HG03469 (cell line): ENCODE data around the gene RAMAC.
A peak's percentile ranks its signal among the peaks of the same experiment; 100 is the strongest.
"Not testable (repeated sequence)": the region's sequence is repeated elsewhere in the genome, so short reads cannot be mapped to it uniquely, and the experiment has no call there.

ENCODE experiments used
- ATAC-seq: cut with Tn5 transposase; IDR thresholded peaks from one replicate; pipeline ENCODE4 v1.9.1; 2021; ENCODE audit warnings: mild to moderate bottlenecking, moderate library complexity, moderate number of reproducible peaks; ENCODE audit not compliant: unreplicated experiment

The RAMAC gene

GRCh38 chr15:82985688-82986441, at the start of gene RAMAC:
RAMAC (plus strand) TSS chr15:82986210; CDS start chr15:82989019, 2,809 bp downstream.
- peak; percentile 67 for ATAC-seq

GRCh38 chr15:82936966-82937711, 48.9 kb upstream of the RAMAC start:
- ATAC-seq: no peak

DNA sequence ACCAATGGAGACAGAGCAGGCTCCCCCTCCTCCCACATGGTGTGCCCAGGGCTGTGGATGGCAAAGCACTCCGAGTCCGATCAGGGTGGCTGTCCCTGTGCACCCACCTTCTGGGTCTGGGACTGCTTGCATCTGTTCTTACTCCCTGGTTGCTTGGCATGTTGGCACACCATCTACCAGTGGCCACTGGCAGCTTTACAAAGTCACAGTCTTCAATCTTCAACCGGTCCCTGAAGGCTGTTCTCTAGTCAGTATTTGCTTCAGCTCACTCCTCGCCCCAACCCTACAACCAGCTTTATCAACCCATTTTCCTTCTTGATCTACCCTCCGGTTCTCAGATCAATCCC, 48.3 kb upstream of the RAMAC start:
- ATAC-seq: no peak

GRCh38 chr15:82939678-82940077, 46.3 kb upstream of the RAMAC start:
- ATAC-seq: not testable (repeated sequence)

GRCh38 chr15:82942691-82943090, 43.3 kb upstream of the RAMAC start:
- no peak for ATAC-seq

DNA sequence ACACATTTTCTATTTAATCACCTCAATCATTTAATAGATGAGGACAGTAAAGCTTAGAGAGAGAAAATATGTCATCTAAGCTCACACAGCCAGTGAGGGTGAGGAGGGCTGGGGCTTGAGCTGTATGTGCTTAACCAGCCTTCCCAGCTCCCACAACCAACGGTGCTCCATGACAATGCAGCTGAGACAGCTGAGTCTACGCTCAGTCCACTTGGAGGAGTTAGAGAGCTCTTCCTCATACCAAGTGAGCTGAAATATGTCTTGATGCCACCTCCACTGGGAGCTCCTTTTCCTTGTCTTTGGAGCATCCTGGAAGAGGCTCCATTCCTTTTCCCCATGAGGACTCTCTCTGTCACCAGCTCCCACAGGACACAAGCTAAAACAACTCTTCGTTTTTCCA, 42.8 kb upstream of the RAMAC start:
- no peak for ATAC-seq

DNA sequence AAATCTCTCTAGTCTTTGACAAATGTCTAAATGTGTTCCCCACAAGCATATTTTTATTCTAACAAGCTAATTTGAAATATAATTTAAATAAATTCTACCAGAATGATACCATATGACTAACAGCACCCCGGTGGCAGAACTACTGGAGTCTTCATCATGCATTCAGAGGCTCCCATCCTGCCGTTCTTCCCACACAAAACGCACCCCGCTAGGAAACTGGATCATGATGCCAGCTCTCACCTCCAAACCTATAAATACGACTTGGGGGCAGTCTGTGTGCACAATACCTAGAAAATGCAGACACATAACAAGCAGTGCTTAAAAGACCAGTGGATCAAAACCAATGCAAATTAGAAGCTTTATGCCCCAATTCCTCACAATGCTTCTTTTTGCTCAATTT, 42.0 kb upstream of the RAMAC start:
- no peak for ATAC-seq

DNA sequence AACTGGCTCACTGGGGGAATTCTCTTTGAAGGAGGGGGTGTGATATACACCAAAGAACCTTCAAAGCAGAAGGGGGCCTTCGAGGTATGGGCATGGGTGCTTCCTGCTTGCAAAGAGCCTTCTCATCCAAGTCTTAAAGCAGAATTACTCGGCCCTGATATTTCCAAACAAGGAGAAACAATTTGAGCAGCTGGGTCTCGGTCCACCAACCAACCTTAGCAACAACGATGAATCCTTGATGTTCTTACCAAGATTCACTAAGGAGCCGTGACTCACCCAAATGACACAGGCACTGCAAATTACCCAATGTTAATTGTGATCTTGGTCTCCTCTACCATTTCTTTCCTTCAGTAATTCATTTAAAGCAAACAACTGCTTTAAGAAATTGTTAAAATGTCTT, 41.2 kb upstream of the RAMAC start:
- no peak for ATAC-seq

GRCh38 chr15:82945326-82945725, 40.7 kb upstream of the RAMAC start:
- no peak for ATAC-seq

GRCh38 chr15:82946155-82946701, 39.8 kb upstream of the RAMAC start:
- ATAC-seq: no peak

DNA sequence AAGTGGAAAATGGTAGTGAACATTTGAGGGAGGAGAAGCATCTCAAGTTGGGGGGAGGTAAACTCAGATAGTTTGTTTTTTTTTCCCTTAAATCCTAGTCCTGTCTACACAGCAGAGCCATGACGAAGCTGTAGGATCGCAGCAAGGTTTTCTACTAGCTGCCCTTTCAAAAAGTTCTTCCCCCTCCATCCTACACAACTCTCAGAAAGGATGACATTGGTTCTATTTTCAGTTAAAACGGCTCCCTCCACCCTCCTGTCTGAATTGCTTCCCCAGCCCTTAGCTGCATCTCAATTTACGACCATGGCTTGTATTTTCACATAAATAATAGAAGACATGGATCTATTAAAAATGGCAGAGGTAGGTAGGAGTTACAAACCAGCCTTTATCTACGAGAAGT, 35.7 kb upstream of the RAMAC start:
- ATAC-seq: no peak

GRCh38 chr15:82950746-82951370, 35.2 kb upstream of the RAMAC start:
- no peak for ATAC-seq

GRCh38 chr15:82951472-82952157, 34.4 kb upstream of the RAMAC start:
- ATAC-seq: no peak

DNA sequence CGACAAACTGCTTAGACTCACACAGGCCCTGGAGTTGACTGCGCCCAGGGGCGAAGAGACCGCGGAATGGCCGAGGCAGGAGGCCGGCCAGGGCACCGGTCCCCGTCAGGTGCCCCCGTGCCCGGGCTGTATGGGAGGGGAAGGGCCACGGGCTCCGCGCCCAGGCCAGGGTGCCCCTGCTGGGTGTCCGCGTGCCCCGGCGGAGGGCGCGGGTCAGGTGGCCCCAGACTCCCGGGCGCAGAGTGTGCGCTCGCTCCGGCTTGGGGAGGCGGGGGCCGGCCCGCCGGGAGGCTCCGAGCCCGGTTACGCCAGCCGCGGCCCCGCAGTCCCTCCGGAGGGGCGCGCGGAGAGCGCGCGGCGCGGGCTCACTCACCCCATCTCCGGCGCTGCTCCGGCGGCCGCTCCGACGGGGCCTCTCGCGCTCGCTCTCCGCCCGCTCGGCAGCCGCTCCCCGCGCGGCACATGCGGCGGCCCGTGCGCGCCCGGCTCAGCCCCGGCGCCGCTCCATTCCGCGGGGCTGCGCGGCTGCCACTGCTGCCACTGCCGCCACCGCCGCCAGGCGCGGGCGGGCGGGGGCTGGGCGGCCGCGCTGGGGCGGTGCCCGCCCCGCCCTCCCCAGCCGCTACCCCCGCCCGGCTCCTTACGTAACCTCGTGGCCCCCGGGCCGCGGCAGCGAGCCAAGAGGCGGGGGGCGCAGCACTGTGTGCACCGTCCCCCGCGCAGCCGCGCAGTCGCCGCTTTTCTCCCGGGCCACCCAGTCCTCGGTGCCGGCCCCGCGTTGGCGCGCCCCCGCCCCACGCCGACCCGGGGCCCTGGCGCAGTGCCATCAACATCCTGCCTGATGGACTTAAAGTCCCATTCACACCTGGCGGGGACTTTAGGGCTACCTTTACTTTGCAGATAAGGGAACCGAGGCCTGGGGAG, 33.6 kb upstream of the RAMAC start, which contains the start of gene HOMER2:
HOMER2 (minus strand) TSS at position 563 of the 924 bp plus-strand sequence; CDS start at position 378, 185 bp downstream.
- no peak for ATAC-seq

DNA sequence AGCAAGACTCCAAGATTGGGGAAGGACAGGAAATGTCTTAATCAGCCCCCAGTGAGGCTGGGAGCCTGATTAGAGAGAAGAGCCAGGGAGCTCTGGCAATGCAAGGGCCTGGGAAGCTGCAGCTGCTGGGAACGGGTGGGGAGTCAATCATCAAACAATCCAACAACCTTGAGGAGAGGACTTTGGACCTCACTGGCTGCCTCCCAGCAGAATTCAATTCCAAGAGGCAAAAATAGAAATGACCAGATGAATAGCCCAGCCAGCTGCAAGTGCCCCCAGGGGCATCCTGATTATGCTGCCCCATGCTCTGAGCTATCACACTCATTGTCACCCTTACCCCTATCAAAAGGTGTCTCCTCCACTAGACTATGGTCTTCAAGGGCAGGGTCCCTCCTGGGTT, 27.4 kb upstream of the RAMAC start:
- ATAC-seq: no peak

DNA sequence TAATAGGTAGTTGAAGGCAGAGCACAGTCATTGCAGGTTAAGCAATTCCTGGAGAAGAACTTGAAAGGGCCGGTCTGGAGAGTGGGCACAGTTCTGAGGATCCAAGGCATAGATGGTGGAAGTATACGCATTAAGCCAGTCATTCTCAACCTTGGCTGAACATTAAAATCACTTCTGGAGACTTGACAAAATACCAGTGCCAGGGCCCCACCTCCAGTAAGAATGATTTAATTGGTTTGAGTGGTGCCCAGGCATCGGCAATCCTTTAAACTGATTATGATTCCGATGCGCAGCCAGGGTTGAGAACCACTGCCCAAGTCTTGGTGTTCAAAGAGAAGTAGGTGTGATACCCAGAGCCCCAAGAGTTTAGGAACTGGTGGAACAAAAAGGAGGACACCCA, 26.6 kb upstream of the RAMAC start:
- no peak for ATAC-seq

DNA sequence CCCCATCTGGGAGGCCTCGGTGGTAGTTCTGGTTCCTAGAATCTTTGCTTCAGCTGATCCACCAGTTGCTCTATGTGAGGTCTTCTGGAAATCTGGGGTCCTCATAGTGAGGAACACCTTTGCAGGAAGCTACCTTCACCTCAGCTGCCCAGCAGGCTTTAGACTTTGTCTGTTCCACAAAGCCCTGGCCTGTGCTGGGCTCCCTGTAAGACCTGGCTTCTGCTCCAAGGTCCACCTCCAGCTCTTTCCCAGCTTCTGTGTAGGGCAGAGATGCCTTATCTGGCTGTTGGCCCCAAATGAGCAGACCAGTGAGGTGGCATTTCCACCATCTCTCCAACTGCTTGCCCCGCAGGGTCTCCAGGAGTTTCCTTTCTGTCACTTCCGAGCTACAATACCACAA, 25.2 kb upstream of the RAMAC start:
- no peak for ATAC-seq

DNA sequence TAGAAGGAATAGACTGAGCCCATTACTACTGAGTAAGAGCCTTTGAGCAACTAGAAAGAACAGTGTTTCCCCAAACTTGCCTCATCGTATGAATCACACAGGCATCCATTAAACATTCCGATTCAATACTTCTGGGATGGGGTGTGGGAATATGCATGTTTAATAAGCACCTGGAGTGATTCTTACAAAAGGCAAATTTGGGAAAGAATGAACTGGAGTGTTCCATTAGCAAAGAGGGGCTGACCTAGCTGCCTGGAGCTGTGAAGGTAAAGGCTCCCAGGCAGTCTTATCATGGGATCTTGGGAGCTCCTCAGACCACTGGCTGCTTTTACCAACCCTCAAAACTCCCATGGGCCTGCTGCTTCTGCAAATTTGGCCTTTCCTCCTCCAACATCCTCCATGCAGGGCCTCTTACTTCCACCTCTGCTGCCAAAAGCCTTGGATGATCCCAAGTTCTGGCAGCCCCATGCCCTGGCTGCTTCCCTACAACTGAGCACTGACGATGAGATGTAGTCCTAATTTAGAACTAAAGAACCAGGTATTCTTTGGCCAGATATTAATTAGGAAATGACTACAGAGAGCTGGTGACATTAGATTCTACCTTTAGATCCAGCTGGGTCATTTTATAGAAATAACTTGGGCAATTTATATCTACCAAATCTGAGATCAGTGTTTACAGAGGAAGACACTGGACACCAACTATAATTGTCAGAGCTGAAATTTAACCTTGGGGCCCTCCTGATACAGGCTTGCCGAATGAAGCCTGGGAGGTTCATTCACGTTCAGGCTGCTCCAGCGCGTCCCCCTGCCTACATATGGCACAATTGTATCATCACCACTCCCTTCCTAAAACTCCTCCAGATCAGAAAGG, 22.3 kb upstream of the RAMAC start:
- no peak for ATAC-seq

- no peak for ATAC-seq
Observed at GRCh38 chr15:82964890-82965289, 21.1 kb upstream of the RAMAC start.
